Activated CD8-positive, alpha-beta memory T cell treated with anti-CD3 and anti-CD28 coated beads, Interleukin-2, amount 10 ng/mL, durations not matched to agents 7 days and 5 days (primary cell): ENCODE data around the gene ZNF692. TPM values are rescaled to one million over a fixed set of nuclear protein-coding genes. Genes with fewer than 3 reads are reported as not detected.

Experiments
- ATAC-seq: fragments of 150-1000 bp; cut with Tn5 transposase; one replicate; pipeline ENCODE4 v1.10.0; 2021; ENCODE audit warnings: moderate library complexity
- CTCF ChIA-PET: fragments of 350-600 bp; sonication (Branson Sonifier 250); formaldehyde crosslinking; loops from one replicate; lab custom pipeline; 2021; ENCODE audit warnings: antibody characterized with exemption; lab: Charles Lee
- DNase-seq: peaks from one replicate; pipeline ENCODE4 v3.0.0-alpha.2; 2020
- H3K27ac Mint-ChIP-seq: one replicate; pipeline ENCODE4 v1.8.0; 2021; ENCODE audit warnings: mild to moderate bottlenecking, mixed read lengths
- H3K27me3 Mint-ChIP-seq: one replicate; pipeline ENCODE4 v1.8.0; 2021; ENCODE audit warnings: mixed read lengths
- H3K36me3 Mint-ChIP-seq: one replicate; pipeline ENCODE4 v1.8.0; 2021; ENCODE audit warnings: mild to moderate bottlenecking, mixed read lengths
- H3K4me1 Mint-ChIP-seq: one replicate; pipeline ENCODE4 v1.8.0; 2021; ENCODE audit warnings: mixed read lengths
- H3K4me3 Mint-ChIP-seq: one replicate; pipeline ENCODE4 v1.8.0; 2021; ENCODE audit warnings: mild to moderate bottlenecking, moderate library complexity, mixed read lengths
- H3K9me3 Mint-ChIP-seq: one replicate; pipeline ENCODE4 v1.8.0; 2022; ENCODE audit warnings: low read depth, mixed read lengths
- total RNA-seq, 2 experiments: library from RNA; stranded (reverse); gene quantifications; one replicate each; pipeline ENCODE4 v1.2.3, GENCODE V29; 2021

Gene ZNF692
- total RNA-seq, 2 experiments from 2014 or later: 70.5 to 74.9 TPM

DNA sequence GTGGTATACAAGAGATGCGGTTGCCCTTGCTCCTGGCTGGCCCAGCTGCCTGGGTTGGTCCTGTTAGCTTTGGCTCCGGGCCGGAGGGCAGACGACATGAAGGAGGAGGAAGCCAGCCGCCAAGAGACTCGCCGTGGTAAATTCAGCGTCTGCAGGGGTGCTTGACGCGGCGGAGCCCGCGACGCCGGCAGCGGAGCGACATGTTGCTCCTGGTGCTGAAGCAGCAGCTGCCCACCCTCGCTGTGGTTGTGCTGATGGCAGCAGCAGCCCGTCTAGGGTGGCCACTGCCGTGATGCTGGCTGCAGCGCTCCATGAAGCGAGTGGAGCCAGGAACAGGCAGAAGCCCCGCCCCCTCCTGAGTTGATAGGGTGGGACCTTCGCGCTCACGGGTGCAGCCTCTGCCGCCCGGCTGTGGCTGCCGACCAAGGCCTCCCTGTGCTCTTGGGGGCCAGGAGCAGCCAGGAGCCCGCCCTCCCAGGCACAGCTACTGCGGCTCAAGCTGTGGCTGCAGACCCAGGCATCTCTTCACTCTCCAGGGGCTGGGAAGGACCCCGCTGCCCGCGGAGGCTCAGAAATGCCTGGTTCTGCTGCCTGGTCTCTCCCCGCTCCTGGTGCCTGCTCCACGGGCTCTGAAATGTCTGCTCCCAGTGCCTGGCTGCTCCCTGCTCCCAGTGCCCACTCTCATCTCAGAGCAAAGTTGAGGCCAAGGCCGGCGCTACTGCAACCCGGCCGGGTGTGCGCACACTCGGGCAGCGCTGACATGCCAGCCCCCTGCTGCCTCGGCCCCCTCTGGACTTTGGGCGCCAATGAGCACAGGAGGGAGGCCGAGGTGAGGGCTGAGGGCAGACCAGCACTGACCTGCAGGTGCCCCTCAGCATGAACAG, 4.4 kb upstream of the ZNF692 start:
- H3K27me3 Mint-ChIP-seq: no peaks in the 10 kb centered on the region
- no peaks in the 10 kb centered on the region for H3K36me3 Mint-ChIP-seq
- ATAC-seq (peak; percentile 74), DNase-seq (peak; percentile 89)
- H3K27ac Mint-ChIP-seq: peak overlapping the region; percentile 83
- no peaks in the 10 kb centered on the region for H3K9me3 Mint-ChIP-seq
- CTCF ChIA-PET: interaction anchor here (1.2 to 2.3 kb wide), 3 partner anchors 11 to 40 kb away, joined by 4 to 8 read pairs (median 7); partner anchors contain the start of gene SH3BP5L
- H3K4me3 Mint-ChIP-seq: peak overlapping the region; percentile 86
- H3K4me1 Mint-ChIP-seq: peaks cover 34% of the 10 kb centered on the region

DNA sequence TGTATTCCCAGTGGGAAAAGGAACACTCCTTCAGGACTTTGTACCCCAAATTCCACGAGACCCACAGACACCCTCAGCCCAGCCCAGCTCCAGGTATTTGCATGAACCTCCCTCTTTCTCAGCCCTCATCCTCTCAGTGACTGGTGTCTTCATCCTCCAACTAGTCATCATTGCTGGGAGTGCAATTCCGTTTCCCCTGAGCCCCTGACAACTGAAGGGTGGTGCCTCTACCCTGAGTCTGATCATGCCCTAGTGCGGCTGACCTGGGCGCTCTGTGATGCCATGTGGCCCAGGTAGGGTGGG, 3.8 kb upstream of the ZNF692 start:
- no peaks in the 10 kb centered on the region for H3K36me3 Mint-ChIP-seq

DNA sequence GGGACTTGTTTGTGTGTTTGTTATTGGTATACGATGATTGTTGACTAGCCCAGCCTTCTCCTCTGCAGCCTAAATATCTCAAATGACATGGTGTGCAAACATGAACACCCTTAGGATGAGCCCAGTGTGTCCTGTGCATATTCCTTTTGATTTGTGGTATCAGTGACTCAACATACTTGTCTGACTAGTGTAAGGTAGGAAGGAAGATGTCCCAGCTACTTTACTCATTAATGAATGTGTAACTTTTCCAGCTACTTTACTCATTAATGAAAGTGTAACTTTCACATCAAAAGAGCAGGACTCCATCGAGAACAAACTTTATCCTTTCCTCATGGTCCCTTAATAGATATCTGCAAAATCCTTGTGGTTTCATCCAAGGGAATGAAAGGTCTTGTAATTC, 2.7 kb upstream of the ZNF692 start:
- Mint-ChIP-seq H3K36me3 (no peaks in the 10 kb centered on the region), H3K27me3 (no peaks in the 10 kb centered on the region), H3K9me3 (no peaks in the 10 kb centered on the region), H3K4me3 (no peak overlapping the region), H3K27ac (no peak overlapping the region), H3K4me1 (peaks cover 39% of the 10 kb centered on the region)
- DNase-seq: no peak
- no peak for ATAC-seq
- CTCF ChIA-PET: interaction anchor here (1.3 to 2.3 kb wide), 2 partner anchors 12 to 24 kb away, joined by 4 to 8 read pairs; no protein-coding TSS in a partner anchor

More for the DNA sequence above, 3.8 kb upstream of the ZNF692 start:
- CTCF ChIA-PET: interaction anchor here (1.2 to 2.3 kb wide), 4 partner anchors 11 to 40 kb away, joined by 4 to 8 read pairs (median 6); partner anchors contain the start of gene SH3BP5L
- no peak for DNase-seq
- no peaks in the 10 kb centered on the region for H3K9me3 Mint-ChIP-seq
- peak overlapping the region; percentile 83 for H3K27ac Mint-ChIP-seq
- peak overlapping the region; percentile 86 for H3K4me3 Mint-ChIP-seq
- peak; percentile 12 for ATAC-seq
- H3K4me1 Mint-ChIP-seq: peaks cover 35% of the 10 kb centered on the region
- no peaks in the 10 kb centered on the region for H3K27me3 Mint-ChIP-seq

DNA sequence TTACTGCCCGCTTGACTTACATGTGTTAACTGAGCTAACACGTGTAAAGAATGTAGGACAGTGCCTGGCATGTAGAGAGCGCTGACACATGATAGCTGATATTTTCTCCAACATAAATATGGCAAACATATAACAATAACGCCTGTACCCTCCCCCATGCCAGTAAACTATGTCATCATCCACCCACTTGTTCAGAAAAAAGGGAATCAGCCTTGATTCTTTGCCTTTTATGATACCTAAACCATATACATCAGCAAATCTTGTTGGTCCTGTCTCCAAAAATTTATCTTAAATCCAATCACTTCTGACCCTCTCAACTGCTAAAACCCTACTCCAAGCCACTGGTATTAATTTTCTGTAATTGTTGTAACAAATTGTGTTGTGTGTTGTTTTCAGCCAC, 1.1 kb upstream of the ZNF692 start:
- Mint-ChIP-seq H3K27me3 (no peaks in the 10 kb centered on the region), H3K9me3 (no peaks in the 10 kb centered on the region), H3K4me1 (peaks cover 39% of the 10 kb centered on the region), H3K4me3 (peak overlapping the region; percentile 86), H3K36me3 (peaks cover 6% of the 10 kb centered on the region), H3K27ac (peak overlapping the region; percentile 94)
- ATAC-seq (no peak), DNase-seq (no peak)
- CTCF ChIA-PET: interaction anchor here (1.5 to 3.2 kb wide), 6 partner anchors 13 to 46 kb away, joined by 5 to 22 read pairs (median 12); partner anchors contain the start of gene PGBD2

DNA sequence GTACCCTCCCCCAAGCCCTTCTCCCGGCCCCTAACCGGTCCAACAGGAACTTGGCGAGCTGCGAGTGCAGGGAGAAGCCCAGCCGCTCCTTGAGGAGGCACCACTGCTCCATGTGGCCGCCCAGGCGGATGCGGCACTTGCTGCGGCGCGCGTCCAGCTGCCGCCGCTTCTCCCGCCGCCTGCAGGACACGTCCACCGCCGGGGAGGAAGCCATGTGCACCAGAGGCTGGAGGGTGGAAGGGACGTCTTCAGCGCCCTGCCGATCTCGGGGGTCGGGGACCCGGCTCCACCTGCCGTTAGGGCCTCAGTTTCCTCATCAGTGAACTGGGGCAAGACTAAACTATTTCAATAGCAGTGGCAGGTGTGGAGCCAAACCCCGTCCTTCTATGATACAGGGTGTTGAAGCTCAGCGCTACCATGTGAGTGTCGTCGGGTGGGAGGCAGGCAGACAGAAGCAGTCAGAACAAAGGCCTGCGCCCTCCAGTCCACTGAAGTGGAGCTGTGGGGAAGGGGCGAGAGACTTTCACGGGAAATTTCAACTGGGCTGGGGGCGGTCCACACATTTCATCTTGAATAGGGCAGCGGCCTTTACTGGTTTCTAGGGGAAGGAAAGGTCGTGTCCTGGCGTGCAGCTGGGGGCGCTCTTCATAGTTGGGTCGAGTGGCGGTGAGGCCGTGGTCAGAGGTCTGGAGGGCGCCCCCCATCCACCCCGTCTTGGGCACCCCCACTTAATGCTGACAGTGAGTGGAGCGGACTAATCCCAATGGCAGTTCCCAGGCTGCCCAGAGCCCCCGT, 592 bp downstream of the ZNF692 start:
- peaks cover 31% of the 10 kb centered on the region for H3K4me1 Mint-ChIP-seq
- DNase-seq (peak; percentile 60), ATAC-seq (peak; percentile 40)
- CTCF ChIA-PET: interaction anchor here (0.8 to 4.0 kb wide), 14 partner anchors 9 to 68 kb away, joined by 3 to 37 read pairs (median 6); partner anchors contain the start of genes PGBD2, SH3BP5L and ZNF672
- H3K9me3 Mint-ChIP-seq: no peaks in the 10 kb centered on the region
- H3K36me3 Mint-ChIP-seq: peaks cover 14% of the 10 kb centered on the region
- H3K27ac Mint-ChIP-seq: peak overlapping the region; percentile 94
- no peaks in the 10 kb centered on the region for H3K27me3 Mint-ChIP-seq
- peak overlapping the region; percentile 86 for H3K4me3 Mint-ChIP-seq

DNA sequence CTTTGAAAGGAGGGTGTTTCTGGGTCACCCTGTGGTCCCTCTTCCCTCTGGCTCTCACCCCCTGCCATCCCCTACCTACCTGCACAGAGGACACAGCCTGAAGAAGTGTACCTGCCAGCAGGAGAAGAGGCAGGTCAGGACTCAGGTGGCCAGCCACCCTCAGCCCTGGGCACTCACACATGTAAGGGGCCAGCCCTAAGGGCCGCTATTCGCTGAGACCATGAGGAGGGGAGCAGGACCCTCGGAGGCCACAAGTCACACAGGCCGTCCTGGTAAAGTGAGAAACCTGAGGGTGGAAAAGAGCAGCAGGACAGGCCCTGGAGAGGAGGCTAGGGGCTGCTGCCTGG, 1.2 kb downstream of the ZNF692 start:
- CTCF ChIA-PET: interaction anchor here (0.8 to 4.0 kb wide), 11 partner anchors 10 to 69 kb away, joined by 3 to 37 read pairs (median 6); partner anchors contain the start of genes PGBD2, SH3BP5L and ZNF672
- Mint-ChIP-seq H3K36me3 (peaks cover 14% of the 10 kb centered on the region), H3K27me3 (no peaks in the 10 kb centered on the region)

DNA sequence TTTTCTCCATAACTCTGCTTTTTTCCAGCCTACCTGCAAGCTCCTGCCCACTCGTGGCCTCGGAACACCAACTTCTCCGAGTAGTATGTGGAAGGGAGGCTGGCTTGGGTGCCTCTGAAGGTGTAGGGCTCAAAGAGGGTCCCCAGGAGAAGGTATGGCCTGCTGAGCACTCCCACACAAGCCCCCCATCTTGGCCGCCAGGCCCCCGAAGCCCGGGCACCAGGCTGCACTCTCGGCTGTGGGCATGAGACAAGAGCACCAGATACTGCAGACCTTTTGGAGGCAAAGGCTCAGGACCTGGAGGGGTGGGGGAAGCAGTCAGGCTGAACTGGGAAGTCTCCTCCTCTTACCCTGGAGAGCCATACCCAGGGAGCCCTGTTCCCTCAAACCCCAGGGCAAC, 1.7 kb downstream of the ZNF692 start:
- DNase-seq (no peak), ATAC-seq (no peak)
- peaks cover 14% of the 10 kb centered on the region for H3K36me3 Mint-ChIP-seq
- peak overlapping the region; percentile 86 for H3K4me3 Mint-ChIP-seq
- CTCF ChIA-PET: interaction anchor here (3.2 to 4.0 kb wide), 2 partner anchors 19 to 29 kb away, joined by 13 to 37 read pairs; partner anchors contain the start of gene ZNF672
- no peaks in the 10 kb centered on the region for H3K9me3 Mint-ChIP-seq
- H3K27me3 Mint-ChIP-seq: no peaks in the 10 kb centered on the region
- H3K27ac Mint-ChIP-seq: peak overlapping the region; percentile 94
- peaks cover 24% of the 10 kb centered on the region for H3K4me1 Mint-ChIP-seq

More for the DNA sequence above, 1.2 kb downstream of the ZNF692 start:
- Mint-ChIP-seq H3K9me3 (no peaks in the 10 kb centered on the region), H3K27ac (peak overlapping the region; percentile 94), H3K4me1 (peaks cover 29% of the 10 kb centered on the region), H3K4me3 (peak overlapping the region; percentile 86)
- no peak for ATAC-seq
- no peak for DNase-seq

DNA sequence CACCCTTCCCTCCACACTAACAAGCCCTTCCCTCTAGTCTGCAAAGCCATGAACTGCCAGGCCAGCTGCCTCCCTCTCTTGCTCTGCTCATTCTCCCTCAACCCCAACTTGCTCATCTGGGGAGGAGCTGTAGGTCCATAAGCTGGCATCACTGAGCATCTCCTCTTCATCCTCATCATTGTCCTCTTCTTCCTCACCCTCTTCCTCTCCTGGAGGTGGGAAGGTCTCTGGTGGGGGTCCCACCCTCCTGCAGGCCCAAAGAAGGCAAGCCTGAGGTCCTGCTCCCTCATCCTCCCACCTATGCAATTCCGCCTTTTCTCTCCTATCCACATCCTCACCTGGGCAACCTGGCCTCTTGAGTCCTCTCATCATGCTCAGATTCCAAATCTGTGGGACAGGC, 2.7 kb downstream of the ZNF692 start:
- Mint-ChIP-seq H3K36me3 (peaks cover 15% of the 10 kb centered on the region), H3K27ac (no peak overlapping the region), H3K9me3 (no peaks in the 10 kb centered on the region), H3K4me3 (no peak overlapping the region), H3K4me1 (peaks cover 21% of the 10 kb centered on the region), H3K27me3 (no peaks in the 10 kb centered on the region)
- ATAC-seq (no peak), DNase-seq (no peak)
- CTCF ChIA-PET: interaction anchor here (4.0 kb wide), 1 partner anchor 18 kb away, joined by 37 read pairs; the partner anchor contains the start of gene ZNF672

DNA sequence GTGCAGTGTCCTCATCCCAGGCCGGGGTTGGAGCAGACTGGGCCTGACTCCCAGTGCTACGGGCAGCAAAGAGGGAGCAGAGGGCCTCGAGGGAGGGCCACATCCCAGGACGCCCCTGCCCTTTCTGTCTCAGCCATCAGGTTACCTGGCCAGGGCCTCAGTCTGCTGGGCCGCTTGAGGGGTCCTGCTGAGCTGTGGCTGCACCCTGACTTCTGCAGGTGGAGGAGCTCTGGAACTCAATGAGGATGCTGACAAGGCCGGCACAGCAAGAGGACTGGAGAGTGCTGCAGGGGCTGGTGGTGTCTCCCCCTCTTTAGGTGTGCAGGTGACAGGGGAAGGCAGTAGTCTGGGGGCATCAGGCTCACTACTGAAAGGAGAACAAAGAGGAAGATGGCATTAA, 3.3 kb downstream of the ZNF692 start:
- CTCF ChIA-PET: interaction anchor here (1.3 to 4.0 kb wide), 2 partner anchors 13 to 17 kb away, joined by 4 to 37 read pairs; partner anchors contain the start of gene ZNF672
- H3K4me3 Mint-ChIP-seq: no peak overlapping the region
- no peak overlapping the region for H3K27ac Mint-ChIP-seq
- no peaks in the 10 kb centered on the region for H3K27me3 Mint-ChIP-seq
- H3K36me3 Mint-ChIP-seq: peaks cover 17% of the 10 kb centered on the region
- peaks cover 21% of the 10 kb centered on the region for H3K4me1 Mint-ChIP-seq
- ATAC-seq (no peak), DNase-seq (no peak)
- H3K9me3 Mint-ChIP-seq: no peaks in the 10 kb centered on the region

DNA sequence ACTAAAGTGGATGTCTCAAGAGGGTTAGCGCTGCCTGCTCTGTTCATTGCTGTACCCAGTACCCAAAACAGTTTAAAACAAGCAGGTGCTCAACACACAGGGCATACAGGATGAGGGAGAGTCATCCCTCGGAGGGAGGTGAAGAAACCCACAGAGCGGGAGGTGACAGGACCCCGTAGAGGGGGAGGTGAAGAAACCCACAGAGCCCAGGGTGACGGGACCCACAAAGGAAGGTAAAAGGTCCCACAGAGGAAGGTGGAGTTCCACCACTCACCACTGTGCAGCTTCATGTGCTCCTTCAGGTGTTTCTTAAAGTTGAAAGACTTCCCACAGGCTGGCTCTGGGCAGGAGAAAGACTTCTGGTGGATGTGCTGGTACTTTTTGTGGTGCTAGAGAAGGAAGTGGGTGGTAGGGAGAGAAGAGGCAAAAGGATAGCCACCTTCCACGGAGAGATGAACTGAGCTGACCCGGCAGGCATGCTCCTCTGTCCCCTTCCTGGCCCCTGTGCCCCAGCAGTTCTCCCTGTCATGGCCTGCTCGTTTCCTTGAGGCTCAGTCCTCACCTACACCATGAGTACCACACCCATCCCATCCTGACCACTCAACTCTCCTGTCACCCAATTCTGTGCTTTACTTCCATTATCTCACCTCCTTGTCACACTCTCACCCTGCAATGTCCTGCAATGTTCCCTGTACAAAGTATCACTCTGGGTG, 5.1 kb downstream of the ZNF692 start:
- CTCF ChIA-PET: interaction anchor here (1.2 to 1.3 kb wide), 4 partner anchors 11 to 16 kb away, joined by 4 to 7 read pairs (median 5); partner anchors contain the start of gene ZNF672
- DNase-seq (peak; percentile 75), ATAC-seq (peak; percentile 30)
- peaks cover 21% of the 10 kb centered on the region for H3K36me3 Mint-ChIP-seq
- H3K27ac Mint-ChIP-seq: no peak overlapping the region
- H3K4me3 Mint-ChIP-seq: peak overlapping the region; percentile 13
- H3K27me3 Mint-ChIP-seq: no peaks in the 10 kb centered on the region
- H3K9me3 Mint-ChIP-seq: no peaks in the 10 kb centered on the region
- peaks cover 8% of the 10 kb centered on the region for H3K4me1 Mint-ChIP-seq

DNA sequence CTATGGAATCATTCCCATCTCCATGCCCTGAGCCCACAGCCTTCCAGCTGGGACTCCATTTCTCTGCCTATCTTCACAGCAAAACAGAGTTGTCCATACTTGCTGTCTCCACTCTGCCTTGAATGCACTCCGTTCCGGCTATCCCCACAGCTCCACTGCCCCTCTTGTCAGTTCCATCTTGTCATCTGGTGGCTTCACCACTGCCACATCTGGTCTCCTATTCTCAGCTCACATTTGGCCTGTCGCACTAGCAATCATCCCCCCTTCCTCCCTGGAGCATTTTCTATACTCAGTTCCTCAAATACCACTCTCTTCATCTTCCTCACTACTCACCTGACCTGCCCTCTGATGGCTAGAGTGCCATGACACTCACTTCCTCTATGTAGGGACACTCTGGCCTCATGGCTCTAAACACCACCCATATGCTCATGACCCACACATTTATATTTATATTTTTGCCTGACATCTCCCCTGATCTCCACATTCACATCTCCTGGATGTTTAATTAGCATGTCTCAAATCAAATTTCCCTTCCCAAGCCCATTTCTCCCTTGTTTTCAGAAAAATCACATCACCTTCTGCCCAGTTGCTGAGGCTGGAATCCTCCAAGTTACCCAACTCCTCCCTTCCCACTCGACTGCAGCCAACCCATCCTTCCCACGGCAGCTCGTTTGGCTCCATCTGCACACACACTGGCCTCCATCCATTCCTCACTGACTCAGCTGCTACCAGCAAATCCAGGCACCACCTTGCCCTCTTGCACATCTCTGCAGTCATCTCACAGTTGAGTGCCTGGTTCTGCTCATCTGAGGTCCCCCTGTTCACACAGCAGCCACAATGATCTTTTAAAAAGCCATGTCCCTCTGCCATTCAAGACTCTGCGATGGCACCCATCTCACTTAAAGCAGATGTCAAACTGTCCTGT, 6.1 kb downstream of the ZNF692 start:
- Mint-ChIP-seq H3K4me3 (no peak overlapping the region), H3K36me3 (peaks cover 25% of the 10 kb centered on the region), H3K4me1 (peaks cover 5% of the 10 kb centered on the region), H3K9me3 (no peaks in the 10 kb centered on the region), H3K27me3 (no peaks in the 10 kb centered on the region), H3K27ac (no peak overlapping the region)
- DNase-seq: no peak
- CTCF ChIA-PET: interaction anchor here (1.2 to 1.3 kb wide), 4 partner anchors 11 to 15 kb away, joined by 4 to 7 read pairs (median 5); partner anchors contain the start of gene ZNF672
- no peak for ATAC-seq
